GM13977 (cell line): ENCODE measurements around the gene NCKAP1.

ENCODE experiments used
- DNase-seq: peaks from one replicate; pipeline ENCODE4 v3.0.0; 2012; ENCODE audit warnings: low spot score
- CTCF ChIP-seq: IDR thresholded peaks from 2 replicates; pipeline ENCODE4 v1.5.1; 2012; ENCODE audit warnings: mild to moderate bottlenecking, control low read depth; ENCODE audit not compliant: insufficient read depth; ENCODE audit errors: extremely low read depth, missing control alignments
- in situ Hi-C: fragments of 300-500 bp; cut with MboI; formaldehyde crosslinking; loops from one replicate; pipeline ENCODE4 v1.12.0; 2022; ENCODE audit warnings: low sequenced_read_pairs, low pct_unique_long_range_greater_than_20kb, mixed read lengths, inconsistent platforms; ENCODE audit not compliant: unreplicated experiment

Gene NCKAP1

GRCh38 chr2:182941121-182941722, 97.0 kb downstream of the NCKAP1 start:
- in situ Hi-C loops = no loop called here
- TF ChIP-seq CTCF = no peak
- DNase-seq = no peak

- DNase-seq = no peak
- in situ Hi-C loops = no loop called here
Observed at GRCh38 chr2:182937870-182938269, 100.4 kb downstream of the NCKAP1 start.

GRCh38 chr2:182933629-182934028, 104.6 kb downstream of the NCKAP1 start:
- DNase-seq = no peak
- in situ Hi-C loops = no loop called here
- TF ChIP-seq CTCF = no peak

More at GRCh38 chr2:182937870-182938269, 100.4 kb downstream of the NCKAP1 start:
- TF ChIP-seq CTCF = no peak

- in situ Hi-C loops = no loop called here
- no peak for TF ChIP-seq CTCF
Observed at GRCh38 chr2:182929972-182930371, 108.3 kb downstream of the NCKAP1 start.

GRCh38 chr2:182924306-182924705, 114.0 kb downstream of the NCKAP1 start:
- TF ChIP-seq CTCF = no peak
- DNase-seq = no peak
- in situ Hi-C loops = no loop called here

More at GRCh38 chr2:182929972-182930371, 108.3 kb downstream of the NCKAP1 start:
- no peak for DNase-seq

- in situ Hi-C loops = no loop called here
- no peak for DNase-seq
- TF ChIP-seq CTCF = no peak
Observed at GRCh38 chr2:182921234-182921633, 117.0 kb downstream of the NCKAP1 start.
